ENCODE results near the gene PNRC2.

DNA sequence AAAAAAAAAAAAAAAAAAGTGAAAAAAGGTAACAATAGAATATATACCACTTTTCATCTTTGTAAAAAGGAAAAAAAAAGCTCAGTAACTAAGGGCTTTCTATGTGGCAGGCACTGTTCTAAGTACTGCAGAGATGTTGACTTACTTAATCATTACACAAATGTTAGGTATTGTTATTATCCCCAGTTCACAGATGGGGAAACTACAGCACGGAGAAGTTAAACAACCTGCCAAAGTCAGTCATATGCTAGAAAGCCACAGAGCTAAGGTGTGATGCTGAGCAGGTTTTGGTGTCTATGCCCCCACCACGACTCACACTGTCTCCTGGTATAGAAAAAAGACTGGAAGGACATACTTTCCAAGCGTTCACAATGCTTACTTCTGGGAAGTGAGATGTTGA is 6.6 kb upstream of the PNRC2 start:
- TF ChIP-seq, protein P1, sequence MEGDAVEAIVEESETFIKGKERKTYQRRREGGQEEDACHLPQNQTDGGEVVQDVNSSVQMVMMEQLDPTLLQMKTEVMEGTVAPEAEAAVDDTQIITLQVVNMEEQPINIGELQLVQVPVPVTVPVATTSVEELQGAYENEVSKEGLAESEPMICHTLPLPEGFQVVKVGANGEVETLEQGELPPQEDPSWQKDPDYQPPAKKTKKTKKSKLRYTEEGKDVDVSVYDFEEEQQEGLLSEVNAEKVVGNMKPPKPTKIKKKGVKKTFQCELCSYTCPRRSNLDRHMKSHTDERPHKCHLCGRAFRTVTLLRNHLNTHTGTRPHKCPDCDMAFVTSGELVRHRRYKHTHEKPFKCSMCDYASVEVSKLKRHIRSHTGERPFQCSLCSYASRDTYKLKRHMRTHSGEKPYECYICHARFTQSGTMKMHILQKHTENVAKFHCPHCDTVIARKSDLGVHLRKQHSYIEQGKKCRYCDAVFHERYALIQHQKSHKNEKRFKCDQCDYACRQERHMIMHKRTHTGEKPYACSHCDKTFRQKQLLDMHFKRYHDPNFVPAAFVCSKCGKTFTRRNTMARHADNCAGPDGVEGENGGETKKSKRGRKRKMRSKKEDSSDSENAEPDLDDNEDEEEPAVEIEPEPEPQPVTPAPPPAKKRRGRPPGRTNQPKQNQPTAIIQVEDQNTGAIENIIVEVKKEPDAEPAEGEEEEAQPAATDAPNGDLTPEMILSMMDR (IDR thresholded peaks at IDR 0.05): no peak
- no peak for TF ChIP-seq POLR2AphosphoS5 (IDR thresholded peaks at IDR 0.05; ENCODE audit: insufficient read depth in 1 of 2, low read depth in 1 of 2)

Measured in vagina (tissue), 2 donors.